Fibroblast of lung (primary cell): Measurements from ENCODE around the gene SFSWAP.

ENCODE experiments used
- CTCF ChIP-seq, 2 donors: IDR thresholded peaks in 1 of 2; conservative IDR thresholded peaks in 1 of 2; 1 replicate in 1 of 2; 2 replicates in 1 of 2; pipeline ENCODE4 v1.5.1; 2011 to 2012; ENCODE audit warnings: low read length in 2 of 2, control low read depth in 1 of 2, inconsistent platforms in 1 of 2, low read depth in 1 of 2, mild to moderate bottlenecking in 1 of 2
- EZH2 ChIP-seq: IDR thresholded peaks from 2 replicates; pipeline ENCODE4 v1.5.1; 2012; ENCODE audit warnings: low read length, control low read depth, mild to moderate bottlenecking; ENCODE audit errors: missing control alignments

DNA sequence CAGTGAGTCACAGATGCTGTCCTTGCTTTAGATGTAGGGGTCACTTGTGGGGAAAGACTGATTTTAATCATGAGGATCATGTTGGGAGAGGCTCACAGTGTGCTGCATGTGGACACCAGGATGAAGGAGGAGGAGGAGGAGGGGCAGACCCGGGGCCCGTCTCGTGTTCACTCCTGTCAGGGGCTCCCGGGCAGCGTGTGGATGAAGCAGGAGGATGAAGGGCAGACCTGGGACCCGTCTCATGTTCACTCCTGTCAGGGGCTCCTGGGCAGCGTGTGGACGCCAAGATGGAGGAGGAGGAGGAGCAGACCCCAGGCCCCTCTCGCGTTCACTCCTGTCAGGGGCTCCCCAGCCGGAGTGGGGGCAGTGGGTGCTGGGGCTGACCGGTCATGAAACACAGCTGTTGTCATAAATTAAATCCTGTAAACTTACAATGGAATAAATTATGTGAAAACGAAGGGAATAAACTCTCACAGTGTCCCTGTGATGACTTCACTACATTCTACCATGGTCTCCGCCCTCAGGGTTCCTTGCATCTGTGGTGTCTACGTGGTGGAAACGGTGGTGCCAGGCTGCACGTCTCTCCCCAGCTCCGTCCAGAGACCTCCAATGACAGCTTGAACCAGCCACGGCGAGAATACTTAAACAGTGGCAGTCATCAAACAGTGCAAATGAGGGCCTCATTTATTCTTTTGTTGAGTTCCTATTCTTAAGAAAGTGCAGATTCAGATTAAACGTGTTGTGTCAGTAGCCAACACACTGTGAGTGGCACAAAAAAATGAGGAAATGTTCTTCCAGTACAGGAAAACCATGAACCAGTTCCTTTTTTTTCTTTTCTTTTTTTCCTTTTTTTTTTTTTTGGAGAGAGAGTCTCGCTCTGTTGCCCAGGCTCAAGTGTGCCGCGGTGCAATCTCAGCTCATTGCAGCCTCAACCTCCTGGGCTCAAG is 37.7 kb upstream of the SFSWAP start:
- TF ChIP-seq EZH2 (no peak), CTCF (conservative IDR thresholded peaks at IDR 0.05 in 1 of 2, IDR thresholded peaks at IDR 0.05 in 1 of 2; ENCODE audit: low read depth in 1 of 2, low read length in 2 of 2) (no peak)
